ENCODE results near the gene AMOTL2.

DNA sequence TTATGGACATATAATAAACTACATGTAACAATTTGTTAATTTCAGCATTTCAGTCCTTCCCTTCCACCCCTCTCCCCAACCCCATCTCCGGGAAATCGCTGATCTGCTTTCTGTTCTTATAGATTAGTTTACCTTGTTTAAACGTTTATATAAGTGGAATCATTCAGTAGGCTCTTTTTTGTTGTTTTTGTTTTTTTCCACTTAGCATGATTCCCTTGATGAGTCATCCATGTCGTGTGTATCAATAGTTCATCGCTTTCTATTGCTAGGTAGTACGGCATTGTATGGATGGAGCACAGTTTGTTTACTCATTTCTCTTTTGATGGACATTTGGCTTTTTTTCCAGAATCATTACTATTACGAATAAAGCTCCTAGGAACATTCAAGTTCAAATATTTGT, 23.5 kb upstream of the AMOTL2 start:
- TF ChIP-seq CTCF (IDR thresholded peaks at IDR 0.05 in 2 of 3, conservative IDR thresholded peaks at IDR 0.05 in 1 of 3; ENCODE audit: insufficient read depth in 2 of 3, low read depth in 1 of 3, low read length in 3 of 3), result no peak
- TF ChIP-seq, protein P1, sequence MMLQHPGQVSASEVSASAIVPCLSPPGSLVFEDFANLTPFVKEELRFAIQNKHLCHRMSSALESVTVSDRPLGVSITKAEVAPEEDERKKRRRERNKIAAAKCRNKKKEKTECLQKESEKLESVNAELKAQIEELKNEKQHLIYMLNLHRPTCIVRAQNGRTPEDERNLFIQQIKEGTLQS (IDR thresholded peaks at IDR 0.05), result no peak
- TF ChIP-seq, protein P1 (CRISPR knock-in tag; conservative IDR thresholded peaks at IDR 0.05), result no peak
- no peak for TF ChIP-seq IRF2 (CRISPR knock-in tag; IDR thresholded peaks at IDR 0.05)
- no peak for TF ChIP-seq TAF1 (IDR thresholded peaks at IDR 0.05; ENCODE audit: control insufficient read depth, extremely low read depth, insufficient read depth, low read length, severe bottlenecking)

Data from K562 (cell line).